ENCODE measurements around the gene SH3RF3.
A peak's percentile ranks its signal among the peaks of the same experiment; 100 is the strongest.

Gene SH3RF3

GRCh38 chr2:109184368-109184767, 55.4 kb downstream of the SH3RF3 start:
- no peak for ATAC-seq
- TF ChIP-seq POU6F1 (CRISPR knock-in tag; IDR thresholded peaks at IDR 0.05; ENCODE audit: borderline replicate concordance, low read depth): no peak
- no peak for TF ChIP-seq ZFP3 (CRISPR knock-in tag; IDR thresholded peaks at IDR 0.05)
- TF ChIP-seq TCF4 (CRISPR knock-in tag; IDR thresholded peaks at IDR 0.05; ENCODE audit: borderline replicate concordance): no peak
- no peak for TF ChIP-seq TSHZ2 (CRISPR knock-in tag; IDR thresholded peaks at IDR 0.05)
- TF ChIP-seq SNAI2 (CRISPR knock-in tag; IDR thresholded peaks at IDR 0.05): no peak
- no peak for TF ChIP-seq GLIS3 (CRISPR knock-in tag; IDR thresholded peaks at IDR 0.05)
- TF ChIP-seq ZNF565 (CRISPR knock-in tag; conservative IDR thresholded peaks at IDR 0.05; ENCODE audit: low read depth): no peak
- TF ChIP-seq CREB5 (CRISPR knock-in tag; IDR thresholded peaks at IDR 0.05; ENCODE audit: low read depth): no peak

GRCh38 chr2:109185338-109185737, 56.3 kb downstream of the SH3RF3 start:
- TF ChIP-seq ARNTL (CRISPR knock-in tag; IDR thresholded peaks at IDR 0.05; ENCODE audit: borderline replicate concordance, low read depth): no peak
- no peak for TF ChIP-seq ZNF565 (CRISPR knock-in tag; conservative IDR thresholded peaks at IDR 0.05; ENCODE audit: low read depth)
- no peak for TF ChIP-seq ESRRG (CRISPR knock-in tag; IDR thresholded peaks at IDR 0.05)
- no peak for TF ChIP-seq ZC3H10 (CRISPR knock-in tag; IDR thresholded peaks at IDR 0.05)
- TF ChIP-seq TOX (CRISPR knock-in tag; IDR thresholded peaks at IDR 0.05; ENCODE audit: borderline replicate concordance): no peak
- no peak for TF ChIP-seq SNAI2 (CRISPR knock-in tag; IDR thresholded peaks at IDR 0.05)
- no peak for TF ChIP-seq ISL1 (CRISPR knock-in tag; IDR thresholded peaks at IDR 0.05)
- TF ChIP-seq TCF4 (CRISPR knock-in tag; IDR thresholded peaks at IDR 0.05; ENCODE audit: borderline replicate concordance): no peak
- no peak for TF ChIP-seq PATZ1 (CRISPR knock-in tag; IDR thresholded peaks at IDR 0.05; ENCODE audit: borderline replicate concordance)
- TF ChIP-seq ZFP3 (CRISPR knock-in tag; IDR thresholded peaks at IDR 0.05): no peak
- no peak for TF ChIP-seq ZNF70 (CRISPR knock-in tag; IDR thresholded peaks at IDR 0.05)
- TF ChIP-seq RARB (CRISPR knock-in tag; IDR thresholded peaks at IDR 0.05): no peak
- no peak for TF ChIP-seq ZFP30 (CRISPR knock-in tag; IDR thresholded peaks at IDR 0.05)
- TF ChIP-seq TSHZ2 (CRISPR knock-in tag; IDR thresholded peaks at IDR 0.05): no peak
- no peak for TF ChIP-seq OSR1 (CRISPR knock-in tag; IDR thresholded peaks at IDR 0.05)
- TF ChIP-seq CSRNP3 (CRISPR knock-in tag; IDR thresholded peaks at IDR 0.05): no peak
- no peak for TF ChIP-seq CSDC2 (CRISPR knock-in tag; IDR thresholded peaks at IDR 0.05)

More at GRCh38 chr2:109185338-109185737, 56.3 kb downstream of the SH3RF3 start:
- peak; percentile 93 for ATAC-seq

All from SK-N-SH treated with all-trans-retinoic acid at 6 μM for 48 hours (cell line).